Psoas muscle (tissue), 8 donors: ENCODE measurements around the gene ZMYM4. TPM values are rescaled to one million over a fixed set of nuclear protein-coding genes. Genes with fewer than 3 reads are reported as not detected.

Source experiments
- ATAC-seq, 4 donors: fragments of 200-7000 bp; cut with Tn5 transposase; one replicate each; pipeline ENCODE4 v1.9.1; 2020; ENCODE audit warnings: moderate library complexity in 3 of 4, mild to moderate bottlenecking in 2 of 4
- DNase-seq, 2 donors: peaks; one replicate each; pipeline ENCODE4 v3.0.0-alpha.2; 2020
- H3K27ac ChIP-seq: fragments of 200-600 bp; one replicate; pipeline ENCODE4 v1.8.0; 2022
- H3K27me3 ChIP-seq, 3 donors: fragments of 200-600 bp in 1 of 3; one replicate each; pipeline versions ENCODE4 v1.6.1 to v1.8.0; 2013 to 2022; ENCODE audit warnings: low read length in 2 of 3, mild to moderate bottlenecking in 2 of 3, moderate library complexity in 1 of 3; ENCODE audit not compliant: insufficient read depth in 3 of 3
- H3K36me3 ChIP-seq, 2 donors: fragments of 200-600 bp in 1 of 2; one replicate each; pipeline versions ENCODE4 v1.6.1 to v1.8.0; 2013 to 2022; ENCODE audit warnings: low read depth in 1 of 2, mild to moderate bottlenecking in 1 of 2, moderate library complexity in 1 of 2; ENCODE audit not compliant: insufficient read depth in 1 of 2
- H3K4me1 ChIP-seq: fragments of 200-600 bp; one replicate; pipeline ENCODE4 v1.8.0; 2022
- H3K4me3 ChIP-seq: fragments of 200-600 bp; one replicate; pipeline ENCODE4 v1.8.0; 2022; ENCODE audit warnings: mild to moderate bottlenecking
- H3K9me3 ChIP-seq: fragments of 200-600 bp; one replicate; pipeline ENCODE4 v1.8.0; 2022
- CTCF ChIP-seq: fragments of 200-600 bp; IDR thresholded peaks from one replicate; pipeline ENCODE4 v1.8.0; 2022; ENCODE audit warnings: antibody characterized with exemption
- WGBS, 3 donors: extraction: QIAGEN DNeasy Blood & Tissue Kit; methylation state at CpG; one replicate each; pipeline versions ENCODE4 v1.1.6 to v1.1.7; 2013; 5-methylcytosine and 5-hydroxymethylcytosine counted together
- intact Hi-C, 2 donors: fragments of 100-400 bp; cut with DNase I; formaldehyde crosslinking; loops; one replicate each; pipeline versions ENCODE4 v1.11.0 to v1.14.2; 2022
- polyA plus RNA-seq, 3 donors: library from polyadenylated mRNA; stranded (reverse); fragments of 200-250 nt; gene quantifications; one replicate each; pipeline ENCODE4 v1.2.3, GENCODE V29; 2013
- total RNA-seq, 4 donors: library from RNA; stranded (reverse); fragmentation: NEBNext Ultra II Directional in 2 of 4; extraction: Animal tissue kit (Norgen Biotek cat#: 25700) in 2 of 4; gene quantifications; one replicate each; pipeline versions ENCODE4 v1.2.1 to v1.2.4, GENCODE V29; 2021 to 2023
- donor health status: healthy with polysubstance abuse.
- donor health status: DM: no; HTN: no; CAD: no; lungs with moderate emphysema.
- donor health status: Bipolar disorder and iron deficiency.
- donor health status: healthy.
- donor health status: DM: yes; HTN: yes; CAD: no.
- donor health status: DM: no; HTN: no; CAD: no.
- donor health status: DM: no; HTN: no; CAD: no.
- donor health status: DM: yes; HTN: yes; CAD: no.

ZMYM4 gene
- total and polyA plus RNA-seq, 7 donors, result 4.6 to 32.6 (median 25.3) TPM

GRCh38 chr1:35443768-35444518, 175.4 kb downstream of the ZMYM4 start:
- Histone ChIP-seq H3K4me1 (no peaks in the 10 kb centered on the region), H3K27me3 (no peaks in the 10 kb centered on the region), H3K4me3 (no peak overlapping the region), H3K9me3 (no peaks in the 10 kb centered on the region), H3K27ac (no peak overlapping the region), H3K36me3 (peaks cover 13 to 100% of the 10 kb centered on the region in 2 donors)
- no peak for TF ChIP-seq CTCF
- intact Hi-C loops, result no loop called here
- DNase-seq (no peak), ATAC-seq (no peak)
- WGBS, 3 donors, result 81 to 89% (median 81%) methylated on average over 5 of the region's 5 CpGs

GRCh38 chr1:35444519-35444774, 175.9 kb downstream of the ZMYM4 start:
- ATAC-seq (no peak), DNase-seq (no peak)
- no peak for TF ChIP-seq CTCF
- Histone ChIP-seq H3K27ac (no peak overlapping the region), H3K4me1 (no peaks in the 10 kb centered on the region), H3K9me3 (no peaks in the 10 kb centered on the region), H3K36me3 (peaks cover 14 to 100% of the 10 kb centered on the region in 2 donors), H3K4me3 (no peak overlapping the region), H3K27me3 (no peaks in the 10 kb centered on the region)
- intact Hi-C loops, result no loop called here

GRCh38 chr1:35447278-35447677, 178.8 kb downstream of the ZMYM4 start:
- H3K36me3 ChIP-seq, result peaks cover 11 to 95% of the 10 kb centered on the region in 2 donors
- no peak overlapping the region for H3K4me3 ChIP-seq
- no peak overlapping the region for H3K27ac ChIP-seq
- peaks cover 4% of the 10 kb centered on the region for H3K4me1 ChIP-seq
- no peaks in the 10 kb centered on the region for H3K27me3 ChIP-seq
- TF ChIP-seq CTCF, result no peak
- ATAC-seq, result no peak
- intact Hi-C loops, result no loop called here
- no peaks in the 10 kb centered on the region for H3K9me3 ChIP-seq
- no peak for DNase-seq

DNA sequence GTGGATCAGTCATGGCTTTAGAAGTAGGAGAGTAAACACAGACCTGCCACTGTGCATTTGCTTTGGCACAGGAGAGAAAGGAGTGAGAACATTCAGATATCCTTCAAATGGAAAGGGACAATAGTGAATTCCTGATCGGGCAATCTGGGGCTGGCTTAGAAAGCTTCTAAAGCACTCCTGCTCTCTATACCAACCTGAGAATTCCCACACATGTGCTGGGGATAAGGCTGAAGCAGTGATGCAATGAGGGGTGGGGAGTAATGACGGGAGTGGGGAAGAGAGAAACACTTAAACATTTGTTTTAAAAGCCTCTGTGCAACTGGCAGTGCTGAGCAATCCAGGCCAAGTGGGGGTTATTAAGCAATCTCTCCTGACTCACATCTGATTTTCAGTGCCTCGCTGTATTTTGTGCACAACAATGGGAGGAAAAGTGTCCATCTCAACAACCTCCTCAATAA, 179.9 kb downstream of the ZMYM4 start:
- Histone ChIP-seq H3K4me3 (no peak overlapping the region), H3K27ac (no peak overlapping the region), H3K9me3 (no peaks in the 10 kb centered on the region), H3K27me3 (no peaks in the 10 kb centered on the region), H3K36me3 (peaks cover 11 to 95% of the 10 kb centered on the region in 2 donors), H3K4me1 (peaks cover 9% of the 10 kb centered on the region)
- no peak for ATAC-seq
- WGBS, 3 donors, result 69 to 76% (median 75%) methylated on average over 3 of the region's 3 CpGs
- TF ChIP-seq CTCF, result no peak
- no peak for DNase-seq
- intact Hi-C loops, result no loop called here
